Muscle layer of duodenum (tissue), 2 donors: Measurements from ENCODE around the gene CRYBB1.
"Not testable (repeated sequence)": the region's sequence is repeated elsewhere in the genome, so short reads cannot be mapped to it uniquely, and the experiment has no call there.

Experiments
- H3K27ac ChIP-seq: one replicate; pipeline ENCODE4 v1.7.0; 2013; ENCODE audit warnings: mild to moderate bottlenecking, low read length
- H3K27me3 ChIP-seq: one replicate; pipeline ENCODE4 v1.7.0; 2013; ENCODE audit warnings: low read depth, mild to moderate bottlenecking, control low read depth, low read length
- H3K36me3 ChIP-seq, 2 donors: one replicate each; pipeline ENCODE4 v1.7.0; 2013; ENCODE audit warnings: low read length in 2 of 2, control low read depth in 1 of 2, mild to moderate bottlenecking in 1 of 2; ENCODE audit not compliant: insufficient read depth in 2 of 2, control insufficient read depth in 1 of 2
- H3K4me1 ChIP-seq, 2 donors: one replicate each; pipeline ENCODE4 v1.7.0; 2013; ENCODE audit warnings: low read length in 2 of 2, mild to moderate bottlenecking in 2 of 2, control low read depth in 1 of 2, moderate library complexity in 1 of 2; ENCODE audit not compliant: insufficient read depth in 2 of 2, control insufficient read depth in 1 of 2
- H3K4me3 ChIP-seq, 2 donors: one replicate each; pipeline ENCODE4 v1.7.0; 2013; ENCODE audit warnings: low read length in 2 of 2, low read depth in 1 of 2, mild to moderate bottlenecking in 1 of 2
- H3K9me3 ChIP-seq, 2 donors: one replicate each; pipeline ENCODE4 v1.7.0; 2013; ENCODE audit warnings: low read length in 2 of 2, control low read depth in 1 of 2, mild to moderate bottlenecking in 1 of 2; ENCODE audit not compliant: control insufficient read depth in 1 of 2
- donor health status: healthy.

CRYBB1 gene

GRCh38 chr22:26615149-26615548 is 2.7 kb downstream of the CRYBB1 start:
- Histone ChIP-seq H3K27me3 (no peaks in the 10 kb centered on the region), H3K36me3 (no peaks in the 10 kb centered on the region), H3K4me3 (no peak overlapping the region), H3K27ac (no peak overlapping the region), H3K9me3 (no peaks in the 10 kb centered on the region), H3K4me1 (no peaks in the 10 kb centered on the region)

- no peak overlapping the region for H3K4me3 ChIP-seq
- H3K4me1 ChIP-seq: no peaks in the 10 kb centered on the region
- H3K36me3 ChIP-seq: no peaks in the 10 kb centered on the region
- no peaks in the 10 kb centered on the region for H3K27me3 ChIP-seq
- H3K9me3 ChIP-seq: no peaks in the 10 kb centered on the region
- no peak overlapping the region for H3K27ac ChIP-seq
Observed at GRCh38 chr22:26614322-26614721, 3.5 kb downstream of the CRYBB1 start.

- not testable (repeated sequence) for H3K4me3 ChIP-seq, H3K27ac ChIP-seq, H3K36me3 ChIP-seq, H3K4me1 ChIP-seq, H3K27me3 ChIP-seq, H3K9me3 ChIP-seq
Observed at GRCh38 chr22:26613753-26614152, 4.1 kb downstream of the CRYBB1 start.

GRCh38 chr22:26612652-26613051 is 5.2 kb downstream of the CRYBB1 start:
- Histone ChIP-seq H3K9me3 (no peaks in the 10 kb centered on the region), H3K4me1 (no peaks in the 10 kb centered on the region), H3K27me3 (no peaks in the 10 kb centered on the region), H3K36me3 (no peaks in the 10 kb centered on the region), H3K4me3 (no peak overlapping the region), H3K27ac (no peak overlapping the region)

- Histone ChIP-seq H3K27me3 (no peaks in the 10 kb centered on the region), H3K9me3 (no peaks in the 10 kb centered on the region), H3K4me1 (no peaks in the 10 kb centered on the region), H3K27ac (no peak overlapping the region), H3K36me3 (no peaks in the 10 kb centered on the region), H3K4me3 (no peak overlapping the region)
Observed at GRCh38 chr22:26610996-26611395, 6.8 kb downstream of the CRYBB1 start.

GRCh38 chr22:26610072-26610958 is 7.5 kb downstream of the CRYBB1 start:
- H3K27me3 ChIP-seq: no peaks in the 10 kb centered on the region
- H3K27ac ChIP-seq: no peak overlapping the region
- no peaks in the 10 kb centered on the region for H3K9me3 ChIP-seq
- no peaks in the 10 kb centered on the region for H3K36me3 ChIP-seq
- no peaks in the 10 kb centered on the region for H3K4me1 ChIP-seq
- no peak overlapping the region for H3K4me3 ChIP-seq

- H3K36me3 ChIP-seq: no peaks in the 10 kb centered on the region
- no peak overlapping the region for H3K27ac ChIP-seq
- no peaks in the 10 kb centered on the region for H3K27me3 ChIP-seq
- no peaks in the 10 kb centered on the region for H3K4me1 ChIP-seq
- no peaks in the 10 kb centered on the region for H3K9me3 ChIP-seq
- H3K4me3 ChIP-seq: no peak overlapping the region
Observed at GRCh38 chr22:26609287-26609686, 8.5 kb downstream of the CRYBB1 start.

GRCh38 chr22:26608129-26608528 is 9.7 kb downstream of the CRYBB1 start:
- Histone ChIP-seq H3K9me3 (no peaks in the 10 kb centered on the region), H3K27me3 (no peaks in the 10 kb centered on the region), H3K27ac (no peak overlapping the region)

GRCh38 chr22:26606611-26607010 is 11.2 kb downstream of the CRYBB1 start:
- no peak overlapping the region for H3K4me3 ChIP-seq
- no peak overlapping the region for H3K27ac ChIP-seq
- no peaks in the 10 kb centered on the region for H3K36me3 ChIP-seq
- H3K27me3 ChIP-seq: no peaks in the 10 kb centered on the region
- H3K9me3 ChIP-seq: no peaks in the 10 kb centered on the region
- no peaks in the 10 kb centered on the region for H3K4me1 ChIP-seq

More at GRCh38 chr22:26608129-26608528, 9.7 kb downstream of the CRYBB1 start:
- Histone ChIP-seq H3K36me3 (no peaks in the 10 kb centered on the region), H3K4me1 (no peaks in the 10 kb centered on the region), H3K4me3 (no peak overlapping the region)

GRCh38 chr22:26604368-26604767 is 13.5 kb downstream of the CRYBB1 start:
- Histone ChIP-seq H3K4me3 (no peak overlapping the region), H3K27ac (no peak overlapping the region), H3K36me3 (no peaks in the 10 kb centered on the region), H3K9me3 (no peaks in the 10 kb centered on the region), H3K27me3 (no peaks in the 10 kb centered on the region), H3K4me1 (no peaks in the 10 kb centered on the region)

GRCh38 chr22:26602127-26602526 is 15.7 kb downstream of the CRYBB1 start:
- no peaks in the 10 kb centered on the region for H3K9me3 ChIP-seq
- H3K36me3 ChIP-seq: no peaks in the 10 kb centered on the region
- no peaks in the 10 kb centered on the region for H3K27me3 ChIP-seq
- no peaks in the 10 kb centered on the region for H3K4me1 ChIP-seq
- no peak overlapping the region for H3K27ac ChIP-seq
- no peak overlapping the region for H3K4me3 ChIP-seq

GRCh38 chr22:26601726-26602125 is 16.1 kb downstream of the CRYBB1 start:
- Histone ChIP-seq H3K4me3 (no peak overlapping the region), H3K27me3 (no peaks in the 10 kb centered on the region), H3K9me3 (no peaks in the 10 kb centered on the region), H3K36me3 (no peaks in the 10 kb centered on the region), H3K4me1 (no peaks in the 10 kb centered on the region), H3K27ac (no peak overlapping the region)
